Neutrophil (primary cell): ENCODE measurements around the gene HRAS.

Experiments
- H3K27ac ChIP-seq: fragments of 200-600 bp; sonication (generic); 2 replicates; pipeline ENCODE4 v1.5.1; 2016; ENCODE audit warnings: mild to moderate bottlenecking, moderate library complexity
- H3K27me3 ChIP-seq: fragments of 200-600 bp; sonication (generic); 2 replicates; pipeline ENCODE4 v1.6.0; 2016; ENCODE audit warnings: mild to moderate bottlenecking
- H3K36me3 ChIP-seq: fragments of 200-600 bp; sonication (generic); 2 replicates; pipeline ENCODE4 v1.5.1; 2017
- H3K4me1 ChIP-seq, 2 experiments: fragments of 200-600 bp in 1 of 2; sonication (generic) in 1 of 2; 1 replicate in 1 of 2; 2 replicates in 1 of 2; pipeline versions ENCODE4 v1.5.1 to v1.6.1; 2013 to 2016; ENCODE audit warnings: low read depth in 1 of 2, low read length in 1 of 2, mild to moderate bottlenecking in 1 of 2, moderate library complexity in 1 of 2; ENCODE audit not compliant: control insufficient read depth in 1 of 2, insufficient read depth in 1 of 2
- H3K4me3 ChIP-seq, 2 experiments: fragments of 200-600 bp in 1 of 2; sonication (generic) in 1 of 2; 1 replicate in 1 of 2; 2 replicates in 1 of 2; pipeline ENCODE4 v1.5.1; 2013 to 2016; ENCODE audit warnings: low read depth in 1 of 2, low read length in 1 of 2, mild to moderate bottlenecking in 1 of 2, moderate library complexity in 1 of 2
- H3K9me3 ChIP-seq: fragments of 200-600 bp; sonication (generic); 2 replicates; pipeline ENCODE4 v1.5.1; 2016
- TF ChIP-seq, protein P1 (sequence below): fragments of 200-600 bp; sonication (generic); IDR thresholded peaks from 2 replicates; pipeline ENCODE4 v1.5.1; 2016; ENCODE audit warnings: antibody characterized with exemption

Gene HRAS

GRCh38 chr11:502288-503178 lies 32.8 kb downstream of the HRAS start:
- Histone ChIP-seq H3K27me3 (no peaks in the 10 kb centered on the region), H3K9me3 (no peaks in the 10 kb centered on the region), H3K4me1 (peaks cover 49 to 54% of the 10 kb centered on the region in 2 experiments), H3K27ac (peak overlapping the region; percentile 68), H3K4me3 (no peak overlapping the region), H3K36me3 (peaks cover 41% of the 10 kb centered on the region)
- TF ChIP-seq, protein P1, sequence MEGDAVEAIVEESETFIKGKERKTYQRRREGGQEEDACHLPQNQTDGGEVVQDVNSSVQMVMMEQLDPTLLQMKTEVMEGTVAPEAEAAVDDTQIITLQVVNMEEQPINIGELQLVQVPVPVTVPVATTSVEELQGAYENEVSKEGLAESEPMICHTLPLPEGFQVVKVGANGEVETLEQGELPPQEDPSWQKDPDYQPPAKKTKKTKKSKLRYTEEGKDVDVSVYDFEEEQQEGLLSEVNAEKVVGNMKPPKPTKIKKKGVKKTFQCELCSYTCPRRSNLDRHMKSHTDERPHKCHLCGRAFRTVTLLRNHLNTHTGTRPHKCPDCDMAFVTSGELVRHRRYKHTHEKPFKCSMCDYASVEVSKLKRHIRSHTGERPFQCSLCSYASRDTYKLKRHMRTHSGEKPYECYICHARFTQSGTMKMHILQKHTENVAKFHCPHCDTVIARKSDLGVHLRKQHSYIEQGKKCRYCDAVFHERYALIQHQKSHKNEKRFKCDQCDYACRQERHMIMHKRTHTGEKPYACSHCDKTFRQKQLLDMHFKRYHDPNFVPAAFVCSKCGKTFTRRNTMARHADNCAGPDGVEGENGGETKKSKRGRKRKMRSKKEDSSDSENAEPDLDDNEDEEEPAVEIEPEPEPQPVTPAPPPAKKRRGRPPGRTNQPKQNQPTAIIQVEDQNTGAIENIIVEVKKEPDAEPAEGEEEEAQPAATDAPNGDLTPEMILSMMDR, result no peak

GRCh38 chr11:501683-502287 lies 33.6 kb downstream of the HRAS start:
- TF ChIP-seq, protein P1, result no peak
- H3K4me1 ChIP-seq, result peaks cover 46 to 47% of the 10 kb centered on the region in 2 experiments
- H3K27ac ChIP-seq, result no peak overlapping the region
- no peaks in the 10 kb centered on the region for H3K9me3 ChIP-seq
- no peaks in the 10 kb centered on the region for H3K27me3 ChIP-seq
- H3K36me3 ChIP-seq, result peaks cover 49% of the 10 kb centered on the region
- H3K4me3 ChIP-seq, result no peak overlapping the region

GRCh38 chr11:501001-501682 lies 34.2 kb downstream of the HRAS start:
- Histone ChIP-seq H3K9me3 (no peaks in the 10 kb centered on the region), H3K27me3 (no peaks in the 10 kb centered on the region), H3K4me1 (peaks cover 41 to 42% of the 10 kb centered on the region in 2 experiments), H3K4me3 (no peak overlapping the region), H3K36me3 (peaks cover 55% of the 10 kb centered on the region), H3K27ac (no peak overlapping the region)
- TF ChIP-seq, protein P1, result no peak

- H3K36me3 ChIP-seq, result peaks cover 72% of the 10 kb centered on the region
- peaks cover 24 to 27% of the 10 kb centered on the region in 2 experiments for H3K4me1 ChIP-seq
- TF ChIP-seq, protein P1, result no peak
Measured at GRCh38 chr11:499201-500076, 35.9 kb downstream of the HRAS start.

More at GRCh38 chr11:499201-500076, 35.9 kb downstream of the HRAS start:
- Histone ChIP-seq H3K27ac (no peak overlapping the region), H3K27me3 (no peaks in the 10 kb centered on the region), H3K4me3 (no peak overlapping the region), H3K9me3 (no peaks in the 10 kb centered on the region)
